GM18520 (cell line): ENCODE data around the gene SPNS2.
A peak's percentile ranks its signal among the peaks of the same experiment; 100 is the strongest.
"Not testable (repeated sequence)": the region's sequence is repeated elsewhere in the genome, so short reads cannot be mapped to it uniquely, and the experiment has no call there.

Experiments used
- ATAC-seq: cut with Tn5 transposase; IDR thresholded peaks from one replicate; pipeline ENCODE4 v1.9.1; 2021; ENCODE audit not compliant: unreplicated experiment

The SPNS2 gene

DNA sequence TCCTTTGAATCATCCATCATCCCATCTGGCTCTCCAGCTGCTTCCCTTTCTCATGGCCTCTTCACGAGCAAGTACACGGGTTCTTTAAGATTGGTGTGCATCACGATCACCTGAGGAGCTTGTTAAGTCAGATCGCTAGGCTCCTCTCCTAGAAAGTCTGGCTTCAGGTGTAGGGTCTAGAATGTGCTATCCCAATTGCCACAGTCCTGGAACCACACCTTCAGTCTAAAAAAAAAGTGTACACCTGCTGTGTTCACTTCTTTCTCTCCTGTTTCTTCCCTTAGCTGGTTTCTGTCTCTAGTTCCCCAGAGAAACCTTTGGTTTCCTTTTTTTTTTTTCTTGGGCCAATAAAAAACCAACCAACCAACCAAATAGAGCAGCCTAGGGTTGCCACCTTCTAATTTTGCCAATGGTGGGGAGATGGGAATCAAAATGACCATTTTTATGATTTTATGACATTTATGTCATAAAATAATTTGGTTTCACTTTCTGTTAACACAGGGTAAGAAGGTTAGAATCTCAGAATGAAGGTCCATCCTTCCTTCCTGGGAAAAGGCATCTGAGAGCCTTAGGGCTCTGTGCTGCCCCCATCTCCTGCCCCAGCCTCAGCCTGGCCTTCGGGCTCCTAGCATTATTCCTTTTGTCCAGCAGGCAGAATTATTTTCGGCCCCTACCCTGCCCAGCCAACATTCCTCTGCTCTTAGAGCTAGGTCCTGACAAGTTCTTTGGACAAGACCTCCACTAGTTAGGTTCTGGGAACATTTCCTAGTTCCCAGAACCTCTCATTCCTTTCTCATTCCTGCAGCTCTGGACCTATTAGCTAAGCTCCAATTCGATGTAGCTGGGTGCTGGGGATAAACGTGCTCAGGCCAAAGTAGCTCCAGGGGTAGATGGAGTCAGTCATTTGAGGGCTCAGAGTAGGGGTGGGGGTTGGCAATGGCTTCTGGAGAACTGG lies 63.6 kb downstream of the SPNS2 start:
- ATAC-seq: no peak

DNA sequence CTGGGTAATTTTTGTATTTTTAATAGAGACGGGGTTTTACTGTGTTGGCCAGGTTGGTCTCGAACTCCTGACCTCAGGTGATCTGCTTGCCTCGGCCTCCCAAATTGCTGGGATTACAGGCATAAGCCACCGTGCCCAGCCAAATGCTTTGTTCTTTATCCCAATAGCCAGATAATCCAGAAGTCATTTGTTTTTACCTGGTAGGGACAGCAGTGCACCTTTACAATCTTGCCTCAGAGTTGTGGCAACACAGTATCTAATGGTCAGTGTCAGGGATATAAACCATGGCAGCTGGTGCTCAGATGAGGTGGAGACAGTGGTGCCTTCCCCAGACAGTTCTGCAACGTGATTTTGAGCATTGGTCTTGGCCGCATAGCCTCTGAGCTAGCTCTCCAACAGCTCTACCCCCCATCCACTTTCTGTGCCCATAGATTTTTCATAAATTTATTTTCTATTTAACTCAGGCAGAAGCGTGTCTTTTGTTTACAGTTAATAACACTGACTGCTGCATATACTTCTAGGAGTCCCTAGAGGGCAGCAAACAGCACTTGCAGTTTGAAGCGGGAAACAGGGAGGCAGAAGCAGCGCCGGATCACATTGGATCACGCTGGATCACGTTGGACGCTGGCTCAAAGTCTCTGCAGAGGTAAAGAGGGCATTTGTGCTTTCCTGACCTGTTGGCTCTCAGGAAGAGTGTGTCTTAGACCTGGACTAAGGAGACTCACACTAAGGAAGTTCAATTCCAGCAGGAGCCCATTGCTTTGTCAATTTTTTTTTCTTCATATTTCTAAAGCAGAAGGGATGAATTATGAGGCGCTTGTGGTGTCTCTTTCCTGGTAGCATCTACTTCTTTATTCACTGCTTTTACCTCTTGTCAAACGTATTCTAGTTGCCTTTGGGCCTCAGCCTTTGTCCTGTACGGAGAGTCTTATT lies 66.8 kb downstream of the SPNS2 start:
- ATAC-seq: no peak

- ATAC-seq: no peak
Observed at GRCh38 chr17:4566785-4567184, 68.1 kb downstream of the SPNS2 start.

- ATAC-seq: no peak
Observed at GRCh38 chr17:4569591-4569990, 70.9 kb downstream of the SPNS2 start.

DNA sequence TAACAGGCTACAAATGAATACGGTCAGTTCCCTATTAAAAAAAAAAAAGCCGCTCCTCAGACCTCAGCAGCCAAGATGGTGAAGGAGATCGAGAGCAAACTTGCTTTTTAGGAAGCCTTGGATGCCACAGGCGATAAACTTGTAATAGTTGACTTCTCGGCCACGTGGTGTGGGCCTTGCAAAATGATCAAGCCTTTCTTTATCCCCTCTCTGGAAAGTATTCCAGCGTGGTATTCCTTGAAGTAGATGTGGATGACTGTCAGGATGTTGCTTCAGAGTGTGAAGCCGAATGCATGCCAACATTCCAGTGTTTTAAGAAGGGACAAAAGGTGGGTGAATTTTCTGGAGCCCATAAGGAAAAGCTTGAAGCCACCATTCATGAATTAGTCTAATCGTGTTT lies 73.5 kb downstream of the SPNS2 start:
- ATAC-seq: no peak

GRCh38 chr17:4573115-4573514 lies 74.4 kb downstream of the SPNS2 start:
- ATAC-seq: no peak

DNA sequence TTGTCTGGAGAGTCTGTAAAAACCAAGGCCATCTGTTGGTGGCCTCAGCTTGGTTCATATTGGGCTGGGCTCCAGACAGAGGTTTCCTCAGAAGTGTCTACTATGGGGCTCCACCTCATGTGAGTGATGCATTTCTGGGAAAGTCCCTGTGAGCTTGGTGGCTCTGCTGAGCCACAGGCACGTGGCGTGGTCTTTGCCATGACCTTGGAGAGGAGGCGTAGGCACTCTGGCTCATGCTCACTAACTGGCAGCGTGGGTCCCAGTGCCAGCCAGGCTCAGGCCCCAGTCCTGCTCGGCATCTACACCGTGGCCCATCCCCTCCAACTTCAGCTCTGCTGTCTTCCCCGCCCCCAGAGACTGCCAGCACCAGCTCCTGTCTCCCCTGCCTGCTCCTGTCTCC lies 75.0 kb downstream of the SPNS2 start:
- peak; percentile 74 for ATAC-seq

DNA sequence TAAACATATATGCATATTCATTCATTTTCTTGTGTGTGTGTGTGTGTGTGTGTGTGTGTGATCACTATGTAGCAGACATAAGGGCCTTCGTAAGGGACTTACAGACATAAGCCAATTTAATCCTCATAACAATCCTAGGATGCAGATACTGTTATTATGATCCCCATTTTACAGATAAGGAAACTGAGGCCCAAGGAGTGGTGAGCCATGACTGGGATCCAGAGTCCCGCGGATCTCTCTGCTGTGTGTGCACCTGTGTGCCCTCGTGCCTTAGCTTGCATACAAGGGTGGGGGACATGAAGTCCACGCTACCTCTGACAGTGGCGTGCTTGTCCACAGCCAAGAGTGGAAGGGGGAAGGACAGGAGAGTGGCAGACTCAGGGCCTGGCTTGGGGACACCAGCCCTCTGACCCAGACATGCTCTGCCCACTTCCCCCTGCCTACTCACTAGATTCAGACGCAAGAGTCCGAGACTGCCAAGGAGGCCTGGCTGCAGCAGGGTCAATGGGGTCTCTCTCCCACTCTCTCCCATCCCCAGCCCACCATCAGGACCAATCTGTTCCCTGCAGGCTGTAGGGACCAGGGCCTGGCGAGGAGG lies 75.9 kb downstream of the SPNS2 start:
- no peak for ATAC-seq

DNA sequence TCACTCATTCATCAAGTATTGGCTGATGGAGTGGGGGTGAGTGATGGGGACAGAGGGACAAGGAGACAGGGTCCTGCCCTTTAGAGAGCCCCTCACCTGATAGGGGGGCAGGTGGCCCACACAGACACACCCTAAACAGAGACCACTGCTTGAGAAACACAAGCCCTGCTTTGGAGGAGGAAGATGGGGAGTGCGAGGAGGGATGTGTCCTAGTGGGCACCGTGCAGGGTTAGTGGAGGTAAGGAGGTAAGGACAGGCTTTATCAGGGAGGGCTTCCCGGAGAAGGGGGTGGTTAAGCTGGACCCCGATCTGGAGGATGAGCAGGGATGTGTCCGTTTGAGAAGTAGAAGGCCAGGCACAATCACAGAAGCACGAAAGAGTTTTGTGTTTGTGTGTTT lies 77.5 kb downstream of the SPNS2 start:
- no peak for ATAC-seq

- no peak for ATAC-seq
Observed at GRCh38 chr17:4576729-4577322, 78.1 kb downstream of the SPNS2 start.

DNA sequence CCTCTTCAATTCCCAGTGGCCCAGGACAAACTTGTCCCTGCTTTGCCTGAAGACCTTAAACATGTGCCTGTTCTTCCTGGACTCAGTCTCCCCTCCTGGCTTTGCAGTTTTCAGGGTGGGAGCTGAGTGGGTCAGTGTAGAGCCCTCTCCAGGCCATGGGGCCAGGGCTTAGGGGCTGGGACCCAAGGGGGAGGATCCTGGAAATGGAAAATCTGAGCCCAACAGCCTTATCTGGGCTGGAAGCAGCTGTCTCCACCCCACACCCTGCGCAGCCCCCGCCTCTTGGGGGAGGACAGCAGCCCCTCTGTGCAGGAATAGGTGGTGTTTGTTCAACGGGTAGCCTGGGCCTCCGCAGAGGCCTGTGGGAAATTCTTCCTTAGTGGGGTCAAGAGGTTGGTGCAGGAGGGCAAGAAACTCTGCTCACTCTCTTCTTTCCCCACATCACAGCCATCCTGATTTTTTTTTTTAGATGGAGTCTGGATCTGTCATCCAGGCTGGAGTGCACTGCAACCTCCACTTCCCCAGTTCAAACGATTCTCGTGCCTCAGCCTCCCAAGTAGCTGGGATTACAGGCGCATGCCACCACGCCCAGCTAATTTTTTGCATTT lies 78.8 kb downstream of the SPNS2 start:
- no peak for ATAC-seq

DNA sequence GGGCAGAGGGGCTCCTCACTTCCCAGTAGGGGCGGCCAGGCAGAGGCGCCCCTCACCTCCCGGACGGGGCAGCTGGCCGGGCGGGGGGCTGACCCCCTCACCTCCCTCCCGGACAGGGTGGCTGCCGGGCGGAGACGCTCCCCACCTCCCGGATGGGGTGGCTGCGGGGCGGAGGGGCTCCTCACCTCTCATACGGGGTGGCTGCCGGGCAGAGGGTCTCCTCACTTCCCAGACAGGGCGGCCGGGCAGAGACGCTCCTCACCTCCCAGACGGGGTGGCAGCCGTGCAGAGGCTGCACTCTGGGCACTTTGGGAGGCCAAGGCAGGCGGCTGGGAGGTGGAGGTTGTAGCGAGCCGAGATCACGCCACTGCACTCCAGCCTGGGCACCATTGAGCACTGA lies 79.7 kb downstream of the SPNS2 start:
- ATAC-seq: not testable (repeated sequence)

DNA sequence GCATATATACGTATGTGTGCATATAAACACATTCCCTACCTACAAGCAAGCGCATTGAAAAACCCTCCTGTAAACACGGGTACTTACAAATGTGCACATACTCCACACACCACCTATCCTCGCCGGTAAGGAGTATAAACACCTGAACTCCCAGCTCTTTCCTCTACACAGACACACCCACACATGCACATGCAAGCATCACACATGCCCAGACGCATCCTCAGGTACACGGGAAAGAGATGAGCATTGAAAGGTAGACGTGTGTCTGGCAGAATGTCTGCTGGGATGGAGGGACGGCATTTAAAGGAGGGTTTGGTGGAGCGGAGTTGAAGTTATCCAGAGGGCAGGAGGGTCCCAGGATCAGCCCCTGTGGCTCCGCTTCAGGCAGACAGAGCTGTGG lies 81.0 kb downstream of the SPNS2 start:
- ATAC-seq: no peak

DNA sequence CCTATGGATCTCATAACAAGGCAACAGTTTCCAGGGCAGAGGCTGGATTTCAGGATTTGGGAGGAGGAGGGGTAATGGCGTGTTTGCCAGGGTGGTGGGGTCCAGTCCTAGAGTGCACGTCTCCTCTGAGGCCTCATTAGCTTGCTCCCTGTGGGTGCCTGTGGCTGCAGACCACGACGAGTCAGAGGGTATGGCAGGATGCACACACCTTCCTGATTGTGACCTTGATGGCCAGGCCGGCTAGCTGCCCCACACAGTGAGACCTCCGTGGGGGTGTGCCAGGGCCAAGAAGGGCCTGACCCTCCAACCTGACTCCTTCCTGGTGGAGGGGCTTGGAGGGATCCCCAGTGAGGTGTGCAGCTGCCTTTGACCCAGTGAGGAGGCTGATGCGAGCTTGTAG lies 81.6 kb downstream of the SPNS2 start:
- no peak for ATAC-seq

GRCh38 chr17:4582101-4582501 lies 83.4 kb downstream of the SPNS2 start:
- ATAC-seq: no peak

DNA sequence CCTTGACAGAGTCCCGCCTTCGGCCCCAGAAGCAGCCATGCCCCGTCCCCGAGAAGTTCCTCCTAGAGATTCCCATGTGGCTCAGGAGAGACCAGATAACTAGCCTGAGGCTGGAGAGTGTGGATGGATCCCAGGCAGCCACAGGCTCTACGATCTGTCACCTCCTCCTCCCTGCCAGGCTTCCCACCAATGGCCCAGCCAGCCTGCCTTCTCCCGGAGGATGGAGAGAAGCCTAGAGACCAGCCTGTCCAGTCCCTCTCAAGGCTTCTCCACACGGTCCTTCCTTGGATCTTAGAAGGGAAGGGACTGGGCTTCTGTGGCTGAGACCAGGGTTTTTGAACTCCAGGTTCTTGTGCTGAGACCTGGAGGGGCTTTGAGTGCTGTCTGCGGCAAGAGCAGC lies 84.0 kb downstream of the SPNS2 start:
- ATAC-seq: no peak

GRCh38 chr17:4583206-4583605 lies 84.5 kb downstream of the SPNS2 start:
- no peak for ATAC-seq

- no peak for ATAC-seq
Observed at GRCh38 chr17:4583782-4584100, 85.1 kb downstream of the SPNS2 start.

- no peak for ATAC-seq
Observed at GRCh38 chr17:4584101-4584916, 85.6 kb downstream of the SPNS2 start, which contains the start of gene SMTNL2. Gene SMTNL2 (plus strand): TSS chr17:4584529. CDS start chr17:4584606, 77 bp downstream.
